Breast epithelium (tissue), 4 donors: Measurements from ENCODE around the gene PCIF1. TPM values are rescaled to one million over a fixed set of nuclear protein-coding genes. Genes with fewer than 3 reads are reported as not detected.

Source experiments
- DNase-seq, 2 donors: peaks; one replicate each; pipeline ENCODE4 v3.0.0-alpha.2; 2019; ENCODE audit warnings: low spot score in 2 of 2
- H3K27ac ChIP-seq, 2 donors: fragments of 200-600 bp; sonication (generic) in 1 of 2; one replicate each; pipeline ENCODE4 v1.5.1; 2016 to 2019; ENCODE audit warnings: mild to moderate bottlenecking in 1 of 2
- H3K27me3 ChIP-seq, 2 donors: fragments of 200-600 bp; sonication (generic) in 1 of 2; one replicate each; pipeline versions ENCODE4 v1.5.1 to v1.6.0; 2017 to 2019; ENCODE audit warnings: control low read depth in 1 of 2, mild to moderate bottlenecking in 1 of 2
- H3K36me3 ChIP-seq: fragments of 200-600 bp; one replicate; pipeline ENCODE4 v1.5.1; 2019
- H3K4me1 ChIP-seq, 2 donors: fragments of 200-600 bp; sonication (generic); one replicate each; pipeline ENCODE4 v1.5.1; 2016 to 2019; ENCODE audit warnings: control low read depth in 1 of 2
- H3K4me3 ChIP-seq, 3 donors: fragments of 200-600 bp; sonication (generic); 1 replicate in 2 of 3; 2 replicates in 1 of 3; pipeline ENCODE4 v1.5.1; 2016 to 2019; ENCODE audit warnings: mild to moderate bottlenecking in 3 of 3, moderate library complexity in 2 of 3
- H3K9me3 ChIP-seq, 2 donors: fragments of 200-600 bp; sonication (generic) in 1 of 2; one replicate each; pipeline ENCODE4 v1.5.1; 2016 to 2019; ENCODE audit warnings: control low read depth in 1 of 2
- CTCF ChIP-seq, 3 donors: fragments of 450-650 bp; IDR thresholded peaks; one replicate each; pipeline ENCODE4 v1.5.1; 2016 to 2017; ENCODE audit warnings: antibody characterized with exemption in 3 of 3, mild to moderate bottlenecking in 3 of 3, moderate library complexity in 3 of 3
- POLR2A ChIP-seq: fragments of 450-650 bp; IDR thresholded peaks from one replicate; pipeline ENCODE4 v1.6.1; 2016; ENCODE audit warnings: antibody characterized with exemption, mild to moderate bottlenecking, moderate library complexity
- POLR2AphosphoS5 ChIP-seq, 3 donors: sonication (generic); formaldehyde crosslinking; IDR thresholded peaks; one replicate each; pipeline ENCODE4 v1.6.1; 2017; ENCODE audit warnings: antibody characterized with exemption in 3 of 3
- intact Hi-C: fragments of 100-400 bp; cut with DNase I; formaldehyde crosslinking; loops from one replicate; pipeline ENCODE4 v1.15.1; 2023; ENCODE audit warnings: low total_unique reads
- total RNA-seq, 3 donors: library from RNA; depleted of rRNA; stranded (reverse); fragments of >200 nt; gene quantifications; one replicate each; pipeline ENCODE4 v1.1.0, GENCODE V29; 2016

Gene PCIF1
- total RNA-seq, 3 donors from 2014 or later: 28.2 to 40.2 (median 30.8) TPM

- no peaks in the 10 kb centered on the region for H3K4me1 ChIP-seq
- TF ChIP-seq POLR2AphosphoS5 (IDR thresholded peaks at IDR 0.05): no peak
- TF ChIP-seq CTCF (IDR thresholded peaks at IDR 0.05): no peak
- no peak for TF ChIP-seq POLR2A
- no peaks in the 10 kb centered on the region for H3K27me3 ChIP-seq
- H3K36me3 ChIP-seq: peaks cover 17% of the 10 kb centered on the region
- intact Hi-C loops: no loop called here
- no peaks in the 10 kb centered on the region for H3K9me3 ChIP-seq
- no peak overlapping the region for H3K4me3 ChIP-seq
- no peak for DNase-seq
- H3K27ac ChIP-seq: no peak overlapping the region
These were observed 22.8 kb downstream of the PCIF1 start for GRCh38 chr20:45957021-45957941.

GRCh38 chr20:45958593-45958992 is 24.1 kb downstream of the PCIF1 start:
- Histone ChIP-seq H3K9me3 (no peaks in the 10 kb centered on the region), H3K27ac (no peak overlapping the region), H3K36me3 (peaks cover 17% of the 10 kb centered on the region), H3K4me1 (no peaks in the 10 kb centered on the region), H3K27me3 (no peaks in the 10 kb centered on the region), H3K4me3 (no peak overlapping the region)
- DNase-seq: no peak
- TF ChIP-seq CTCF (IDR thresholded peaks at IDR 0.05) (no peak), POLR2A (no peak), POLR2AphosphoS5 (IDR thresholded peaks at IDR 0.05) (no peak)
- intact Hi-C loops: no loop called here

DNA sequence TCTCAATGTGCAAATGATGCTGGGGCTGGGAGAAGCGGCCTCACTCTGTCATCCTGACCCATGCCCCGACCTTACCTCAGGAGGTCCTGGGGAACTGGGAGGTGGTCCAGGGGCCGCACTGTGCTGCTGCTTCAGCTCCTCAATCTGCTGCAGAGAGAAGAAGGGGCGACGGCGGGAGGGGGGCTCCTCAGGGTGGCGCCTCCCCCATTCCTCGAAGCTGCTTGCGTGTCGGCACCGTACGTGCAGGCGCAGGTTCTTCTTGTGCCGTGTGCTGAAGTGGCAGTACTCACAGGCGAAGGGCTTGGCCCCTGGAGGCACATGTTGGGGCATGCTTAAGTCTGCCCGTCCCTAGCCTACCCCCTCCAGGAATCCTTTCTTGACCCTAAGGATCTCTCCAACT is 24.6 kb downstream of the PCIF1 start:
- no peak for TF ChIP-seq CTCF (IDR thresholded peaks at IDR 0.05)
- no peak for TF ChIP-seq POLR2A
- no peak for TF ChIP-seq POLR2AphosphoS5 (IDR thresholded peaks at IDR 0.05)
- H3K4me3 ChIP-seq: no peak overlapping the region
- no peaks in the 10 kb centered on the region for H3K9me3 ChIP-seq
- H3K36me3 ChIP-seq: peaks cover 17% of the 10 kb centered on the region
- no peak for DNase-seq
- H3K4me1 ChIP-seq: no peaks in the 10 kb centered on the region
- no peaks in the 10 kb centered on the region for H3K27me3 ChIP-seq
- intact Hi-C loops: no loop called here
- no peak overlapping the region for H3K27ac ChIP-seq

DNA sequence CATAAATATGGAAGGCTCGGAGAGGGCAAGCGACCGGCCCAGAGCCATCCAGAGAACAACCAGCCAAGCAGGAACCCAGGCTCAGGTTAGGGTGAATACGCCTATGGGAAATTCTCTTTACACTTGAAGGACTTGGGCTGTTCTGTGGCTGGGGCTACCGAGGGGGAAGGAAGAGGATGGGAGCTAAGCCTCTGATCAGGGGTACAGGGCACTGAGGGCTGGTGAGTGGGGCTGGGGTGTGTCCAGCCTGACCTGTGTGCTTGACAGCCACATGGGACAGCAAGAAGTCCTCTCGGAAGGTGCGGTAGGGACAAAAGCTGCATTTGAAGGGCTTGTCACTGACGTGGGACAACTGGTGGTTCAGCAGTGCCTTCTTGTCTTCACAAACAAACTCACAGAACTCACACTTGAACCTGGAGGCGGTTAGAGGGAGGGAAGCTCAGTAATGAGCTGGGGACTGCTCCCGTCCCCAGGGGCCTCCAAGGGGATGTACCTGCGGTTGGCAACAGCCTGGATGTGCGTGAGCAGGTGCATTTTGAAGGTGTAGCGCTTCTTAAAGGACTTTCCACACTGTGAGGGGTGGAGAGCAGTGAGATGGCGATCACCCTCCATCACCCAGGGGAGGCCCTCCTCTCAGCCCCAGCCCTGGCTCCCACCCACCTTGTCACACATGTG is 25.6 kb downstream of the PCIF1 start:
- Histone ChIP-seq H3K27ac (no peak overlapping the region), H3K27me3 (no peaks in the 10 kb centered on the region), H3K4me3 (no peak overlapping the region), H3K36me3 (peaks cover 17% of the 10 kb centered on the region), H3K4me1 (no peaks in the 10 kb centered on the region), H3K9me3 (no peaks in the 10 kb centered on the region)
- intact Hi-C loops: no loop called here
- TF ChIP-seq CTCF (IDR thresholded peaks at IDR 0.05): no peak
- no peak for TF ChIP-seq POLR2A
- no peak for TF ChIP-seq POLR2AphosphoS5 (IDR thresholded peaks at IDR 0.05)
- no peak for DNase-seq
